Activated naive CD4-positive, alpha-beta T cell treated with anti-CD3 and anti-CD28 coated beads for 36 hours (primary cell): ENCODE data around the gene CORO6. TPM values are rescaled to one million over a fixed set of nuclear protein-coding genes. Genes with fewer than 3 reads are reported as not detected.

Experiments
- CTCF ChIA-PET: fragments of 350-600 bp; sonication (Branson Sonifier 250); formaldehyde crosslinking; loops from one replicate; lab custom pipeline; 2021; ENCODE audit warnings: antibody characterized with exemption; lab: Charles Lee
- DNase-seq: peaks from one replicate; pipeline ENCODE4 v3.0.0-alpha.2; 2020
- H3K27ac Mint-ChIP-seq: one replicate; pipeline ENCODE4 v1.8.0; 2021; ENCODE audit warnings: mild to moderate bottlenecking, mixed read lengths
- H3K27me3 Mint-ChIP-seq: one replicate; pipeline ENCODE4 v1.8.0; 2021; ENCODE audit warnings: low read depth, mixed read lengths
- H3K36me3 Mint-ChIP-seq: one replicate; pipeline ENCODE4 v1.8.0; 2021; ENCODE audit warnings: low read depth, mixed read lengths
- H3K4me1 Mint-ChIP-seq: one replicate; pipeline ENCODE4 v1.8.0; 2021; ENCODE audit warnings: low read depth, mixed read lengths
- H3K4me3 Mint-ChIP-seq: one replicate; pipeline ENCODE4 v1.8.0; 2021; ENCODE audit warnings: mild to moderate bottlenecking, moderate library complexity, mixed read lengths
- H3K9me3 Mint-ChIP-seq: one replicate; pipeline ENCODE4 v1.8.0; 2021; ENCODE audit warnings: mixed read lengths
- intact Hi-C: fragments of 100-400 bp; cut with micrococcal nuclease; formaldehyde crosslinking; loops from one replicate; pipeline ENCODE4 v1.15.1; 2023
- total RNA-seq, 2 experiments: library from RNA; stranded (reverse); gene quantifications; one replicate each; pipeline ENCODE4 v1.2.3, GENCODE V29; 2021

Gene CORO6
- total RNA-seq, 2 experiments from 2014 or later = 24.8 to 27.3 TPM

DNA sequence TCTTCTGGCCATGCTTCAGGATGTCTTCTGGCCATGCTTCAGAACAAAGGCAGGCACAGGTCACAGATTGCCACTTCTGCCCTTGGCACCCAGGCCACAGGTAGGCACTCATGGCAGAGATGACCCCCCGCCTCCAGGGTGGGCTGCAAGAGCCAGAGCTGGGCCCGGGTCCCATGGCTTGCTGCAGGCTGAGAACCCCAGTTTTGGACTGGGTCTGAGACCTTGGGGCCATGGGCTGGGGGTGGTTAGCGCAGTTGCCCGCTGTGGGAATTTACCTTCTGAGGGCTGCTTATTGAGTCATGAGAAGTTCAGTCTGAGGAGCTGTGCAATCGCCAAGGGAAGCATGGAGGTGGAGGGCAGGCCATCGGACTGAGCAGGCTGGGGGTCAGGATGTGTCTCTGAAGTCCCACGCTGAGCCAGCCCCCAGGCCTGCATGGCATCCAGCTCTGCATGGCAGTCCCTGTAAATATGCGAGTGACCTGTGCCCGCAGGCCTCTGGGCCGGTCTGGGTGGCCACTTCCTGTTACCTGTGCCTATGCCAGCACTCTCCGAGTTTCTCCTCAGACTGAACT is 28.1 kb downstream of the CORO6 start:
- DNase-seq = no peak
- intact Hi-C loops = loop anchor here (1.0 to 5.0 kb wide), 3 partner anchors 224 to 447 kb away; partner anchors contain the start of gene NUFIP2
- CTCF ChIA-PET = interaction anchor here (0.6 to 4.8 kb wide), 4 partner anchors 11 to 510 kb away, joined by 3 to 91 read pairs (median 30); no protein-coding TSS in a partner anchor
- no peak overlapping the region for H3K27ac Mint-ChIP-seq
- H3K4me1 Mint-ChIP-seq = peaks cover 39% of the 10 kb centered on the region
- H3K27me3 Mint-ChIP-seq = no peaks in the 10 kb centered on the region
- peak overlapping the region; percentile 73 for H3K4me3 Mint-ChIP-seq
- no peaks in the 10 kb centered on the region for H3K36me3 Mint-ChIP-seq
- H3K9me3 Mint-ChIP-seq = no peaks in the 10 kb centered on the region

DNA sequence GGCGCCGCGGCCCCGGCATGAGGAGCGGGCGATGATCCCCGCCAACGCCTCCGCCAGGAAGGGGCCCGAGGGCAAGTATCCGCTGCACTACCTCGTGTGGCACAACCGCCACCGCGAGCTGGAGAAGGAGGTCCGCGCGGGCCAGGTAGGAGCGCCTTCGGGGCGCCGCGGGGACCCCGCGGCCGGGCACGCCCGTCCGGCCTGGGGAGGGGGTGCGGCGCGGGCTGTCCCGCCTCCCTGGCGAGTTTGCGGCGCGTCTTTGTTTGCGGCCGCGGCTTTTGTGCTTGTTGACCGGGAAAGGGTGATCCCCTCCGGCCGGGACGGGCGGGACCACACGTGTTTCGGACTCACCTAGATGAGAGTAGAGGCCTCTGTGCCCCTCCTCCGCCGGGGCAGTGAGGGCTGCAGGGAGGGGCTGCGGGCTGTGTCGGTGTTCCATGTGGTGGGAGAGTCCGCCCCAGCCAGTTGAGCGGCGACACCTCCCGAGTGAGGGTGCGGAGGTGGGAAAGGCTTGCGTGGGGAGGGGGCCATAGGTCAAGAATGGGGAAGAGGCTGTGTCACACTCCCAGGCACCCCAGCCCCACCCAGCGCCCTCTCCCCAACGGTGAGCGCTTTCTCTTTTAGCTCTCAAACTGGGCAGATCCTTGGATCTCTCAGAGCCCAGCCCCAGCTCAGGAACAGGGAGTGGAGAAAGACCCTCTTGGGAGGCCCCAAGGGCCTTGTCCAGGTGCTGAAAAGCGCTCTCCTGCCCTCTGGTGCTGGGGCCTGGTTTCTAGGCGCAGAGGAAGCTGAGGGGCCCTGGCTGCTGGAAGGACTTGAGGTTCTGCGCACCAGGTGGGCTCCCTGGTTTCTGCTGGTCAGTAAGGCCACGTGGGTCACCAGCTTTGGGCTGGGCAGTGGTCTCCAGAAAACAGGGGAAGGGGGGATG is 28.9 kb downstream of the CORO6 start:
- Mint-ChIP-seq H3K4me3 (peak overlapping the region; percentile 73), H3K4me1 (peaks cover 39% of the 10 kb centered on the region), H3K27ac (no peak overlapping the region), H3K36me3 (no peaks in the 10 kb centered on the region), H3K9me3 (no peaks in the 10 kb centered on the region), H3K27me3 (no peaks in the 10 kb centered on the region)
- CTCF ChIA-PET = interaction anchor here (0.6 to 4.8 kb wide), 7 partner anchors 11 to 223 kb away, joined by 3 to 91 read pairs (median 14); no protein-coding TSS in a partner anchor
- peak; percentile 61 for DNase-seq
- intact Hi-C loops = loop anchor here (1.0 to 5.0 kb wide), 3 partner anchors 224 to 447 kb away; partner anchors contain the start of gene NUFIP2

DNA sequence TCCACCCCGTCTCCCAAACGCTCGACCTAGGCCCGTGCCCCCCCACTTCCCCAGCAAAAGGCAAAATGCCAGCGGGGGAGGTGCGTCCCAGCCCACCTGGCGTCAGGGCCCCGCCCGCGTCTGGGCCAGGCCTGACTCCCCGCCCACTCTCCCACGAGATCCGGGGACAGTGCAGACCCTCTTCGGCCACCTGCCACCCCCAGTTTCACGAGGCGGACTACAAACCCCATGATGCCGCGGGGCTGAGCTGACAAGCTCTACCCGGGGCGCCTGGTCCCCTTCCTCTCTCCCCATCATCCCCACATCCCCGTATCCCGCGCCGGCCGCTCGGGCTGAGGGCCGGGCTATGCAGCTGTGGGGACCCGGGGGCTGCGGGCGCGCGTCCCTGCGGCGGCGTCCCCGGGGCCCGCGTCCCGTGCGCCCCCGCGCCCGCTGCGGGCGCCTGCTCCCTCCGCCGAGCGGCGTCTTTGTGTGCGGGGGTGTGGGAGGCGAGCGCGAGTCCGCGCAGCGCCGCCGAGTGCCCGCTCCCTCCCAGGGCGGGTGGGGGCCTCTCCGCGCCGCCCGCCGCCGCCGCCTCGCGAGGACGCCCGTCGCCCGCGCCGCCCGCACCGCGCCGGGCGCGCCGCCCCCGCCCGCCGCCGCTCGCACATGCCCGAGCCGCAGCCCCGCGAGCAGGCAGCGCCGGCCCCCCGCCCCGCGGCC is 29.7 kb downstream of the CORO6 start, which contains the start of gene ANKRD13B:
Gene ANKRD13B, plus strand, starts transcription at position 283 of the 702 bp plus-strand sequence. CDS start 490 bp downstream, outside the sequence.
- Mint-ChIP-seq H3K36me3 (peaks cover 2% of the 10 kb centered on the region), H3K27me3 (no peaks in the 10 kb centered on the region), H3K27ac (no peak within 1 kb of the TSS), H3K9me3 (no peaks in the 10 kb centered on the region), H3K4me1 (peaks cover 42% of the 10 kb centered on the region), H3K4me3 (peak within 1 kb of the TSS; percentile 83)
- CTCF ChIA-PET = interaction anchor here (1.1 to 4.8 kb wide), 9 partner anchors 14 to 444 kb away, joined by 3 to 91 read pairs (median 14); partner anchors contain the start of gene TP53I13
- peak; percentile 49 for DNase-seq
- intact Hi-C loops = loop anchor here (5.0 kb wide), 2 partner anchors 301 to 446 kb away; partner anchors contain the start of gene NUFIP2

DNA sequence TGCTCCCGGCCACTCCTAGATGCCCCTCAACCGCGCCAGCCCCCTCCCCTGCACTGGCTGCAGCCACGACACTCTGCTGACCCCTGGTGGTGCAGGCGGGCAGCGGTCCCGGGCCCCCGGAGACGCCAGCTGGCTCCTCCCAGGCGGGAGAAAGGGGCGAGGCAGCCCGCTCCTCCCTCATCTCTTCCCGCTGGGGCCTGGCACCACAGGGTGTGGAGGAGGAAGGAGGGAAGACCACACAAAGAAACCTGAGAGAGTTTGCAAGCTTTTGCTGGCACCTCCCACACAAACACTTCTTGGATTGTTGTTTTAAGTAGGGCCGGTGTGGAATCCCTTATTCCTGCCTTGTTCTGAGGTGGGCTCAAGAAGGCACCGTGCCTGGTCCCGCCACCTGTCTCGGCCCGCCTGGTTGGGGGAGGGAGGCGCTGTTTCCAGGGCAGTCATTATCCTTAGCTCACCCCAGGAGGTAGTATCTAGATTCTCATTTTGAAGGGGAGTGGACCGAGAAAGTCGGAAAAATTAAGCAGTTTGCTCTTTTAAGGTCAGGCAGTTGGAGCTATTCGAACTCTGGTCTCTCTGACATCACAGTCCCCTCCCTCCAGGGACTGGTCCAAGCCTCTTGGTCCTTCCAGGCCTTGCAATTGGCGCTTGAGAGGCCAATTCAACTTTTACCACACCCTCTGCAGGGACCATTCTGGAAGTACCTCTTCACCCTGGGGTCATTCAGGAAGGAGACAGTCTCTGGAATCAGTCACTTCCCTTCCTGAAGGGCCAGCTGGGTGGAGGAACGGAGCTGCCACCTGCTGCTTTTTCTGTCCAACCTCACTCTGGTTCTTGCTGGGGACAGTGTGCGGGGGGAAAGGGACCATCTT is 30.7 kb downstream of the CORO6 start:
- intact Hi-C loops = loop anchor here (1.0 to 5.0 kb wide), 5 partner anchors 12 to 445 kb away; partner anchors contain the start of genes NUFIP2 and TP53I13
- Mint-ChIP-seq H3K27me3 (no peaks in the 10 kb centered on the region), H3K27ac (peak overlapping the region; percentile 13), H3K9me3 (no peaks in the 10 kb centered on the region), H3K4me3 (peak overlapping the region; percentile 83), H3K4me1 (peaks cover 52% of the 10 kb centered on the region), H3K36me3 (peaks cover 2% of the 10 kb centered on the region)
- CTCF ChIA-PET = interaction anchor here (0.6 to 4.8 kb wide), 14 partner anchors 13 to 443 kb away, joined by 3 to 91 read pairs (median 4); partner anchors contain the start of genes ABHD15 and TP53I13
- DNase-seq = peak; percentile 87

DNA sequence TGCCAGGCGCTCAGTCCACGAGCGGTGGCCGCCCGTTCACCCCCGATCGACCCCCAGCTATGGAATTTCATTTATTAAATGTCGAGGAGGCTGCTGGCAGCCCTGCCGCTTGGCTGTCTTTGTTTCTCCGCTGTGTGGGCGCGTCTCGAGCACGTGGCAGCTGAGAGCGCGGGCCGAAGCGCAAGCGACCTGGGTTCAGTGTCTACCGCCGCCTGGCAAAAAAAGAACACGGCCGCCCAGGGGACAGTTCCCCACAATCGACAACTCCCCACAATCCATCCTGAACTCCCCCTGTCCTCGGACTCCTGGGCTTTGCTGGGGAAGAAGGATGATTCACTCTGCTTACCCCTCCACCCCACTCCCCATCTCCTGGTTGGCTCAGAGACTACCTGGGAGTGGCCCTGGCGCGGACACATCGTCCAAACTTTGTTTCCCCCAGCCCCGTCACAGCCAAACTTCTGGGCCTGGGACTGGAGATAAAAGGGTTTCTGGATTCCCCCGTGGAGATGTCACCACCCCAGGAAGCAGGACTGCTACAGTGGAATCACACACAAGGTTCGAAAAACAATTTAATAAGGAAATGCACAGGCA is 31.5 kb downstream of the CORO6 start:
- peaks cover 59% of the 10 kb centered on the region for H3K4me1 Mint-ChIP-seq
- CTCF ChIA-PET = interaction anchor here (0.6 to 4.8 kb wide), 13 partner anchors 12 to 502 kb away, joined by 3 to 91 read pairs (median 6); partner anchors contain the start of genes ABHD15 and TP53I13
- H3K36me3 Mint-ChIP-seq = peaks cover 2% of the 10 kb centered on the region
- no peaks in the 10 kb centered on the region for H3K9me3 Mint-ChIP-seq
- intact Hi-C loops = loop anchor here (1.0 to 5.0 kb wide), 5 partner anchors 11 to 444 kb away; partner anchors contain the start of genes NUFIP2 and TP53I13
- no peaks in the 10 kb centered on the region for H3K27me3 Mint-ChIP-seq
- peak overlapping the region; percentile 13 for H3K27ac Mint-ChIP-seq
- peak; percentile 63 for DNase-seq
- H3K4me3 Mint-ChIP-seq = peak overlapping the region; percentile 83

DNA sequence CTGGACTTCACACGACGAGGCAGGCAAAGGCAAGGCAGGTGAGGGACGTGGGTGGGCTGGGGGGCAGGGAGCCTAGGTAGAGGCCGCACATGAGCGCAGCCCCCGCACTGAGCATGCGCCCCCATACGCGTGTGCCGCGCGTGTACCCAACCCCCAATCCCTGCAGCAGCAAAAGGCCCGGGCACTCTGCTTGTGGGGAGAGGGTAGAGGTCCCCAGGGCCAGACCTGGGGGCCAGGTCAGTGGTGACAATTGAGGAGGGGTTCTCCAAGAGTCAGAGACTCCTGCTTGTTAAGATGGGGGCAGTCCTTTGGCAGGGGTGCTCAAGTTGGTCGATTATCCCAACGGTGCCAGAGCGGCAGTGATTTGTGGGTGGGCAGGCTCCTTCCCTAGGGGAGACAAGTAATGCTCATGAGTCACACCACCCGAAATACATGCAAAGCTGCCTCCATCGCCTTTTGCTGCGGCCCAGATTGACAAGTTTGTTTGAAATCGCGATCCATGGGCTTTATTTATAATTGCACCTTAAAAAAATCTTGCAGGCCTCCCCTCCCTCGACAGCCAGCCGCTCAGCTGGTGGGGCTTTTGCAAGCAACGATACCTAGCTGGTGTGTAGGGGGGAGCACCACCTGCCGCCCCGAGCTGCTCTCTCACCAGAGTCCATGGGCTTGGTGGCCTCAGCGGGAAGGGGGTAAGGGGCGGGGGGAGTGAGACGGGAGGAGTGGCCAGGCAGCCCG is 32.1 kb downstream of the CORO6 start:
- no peaks in the 10 kb centered on the region for H3K9me3 Mint-ChIP-seq
- no peaks in the 10 kb centered on the region for H3K27me3 Mint-ChIP-seq
- H3K4me3 Mint-ChIP-seq = peak overlapping the region; percentile 83
- peak overlapping the region; percentile 88 for H3K27ac Mint-ChIP-seq
- CTCF ChIA-PET = interaction anchor here (0.7 to 4.8 kb wide), 7 partner anchors 12 to 503 kb away, joined by 3 to 91 read pairs (median 14); partner anchors contain the start of gene TP53I13
- H3K4me1 Mint-ChIP-seq = peaks cover 64% of the 10 kb centered on the region
- H3K36me3 Mint-ChIP-seq = peaks cover 2% of the 10 kb centered on the region
- intact Hi-C loops = loop anchor here (1.0 to 5.0 kb wide), 5 partner anchors 10 to 443 kb away; partner anchors contain the start of genes NUFIP2 and TP53I13
- DNase-seq = peak; percentile 34

DNA sequence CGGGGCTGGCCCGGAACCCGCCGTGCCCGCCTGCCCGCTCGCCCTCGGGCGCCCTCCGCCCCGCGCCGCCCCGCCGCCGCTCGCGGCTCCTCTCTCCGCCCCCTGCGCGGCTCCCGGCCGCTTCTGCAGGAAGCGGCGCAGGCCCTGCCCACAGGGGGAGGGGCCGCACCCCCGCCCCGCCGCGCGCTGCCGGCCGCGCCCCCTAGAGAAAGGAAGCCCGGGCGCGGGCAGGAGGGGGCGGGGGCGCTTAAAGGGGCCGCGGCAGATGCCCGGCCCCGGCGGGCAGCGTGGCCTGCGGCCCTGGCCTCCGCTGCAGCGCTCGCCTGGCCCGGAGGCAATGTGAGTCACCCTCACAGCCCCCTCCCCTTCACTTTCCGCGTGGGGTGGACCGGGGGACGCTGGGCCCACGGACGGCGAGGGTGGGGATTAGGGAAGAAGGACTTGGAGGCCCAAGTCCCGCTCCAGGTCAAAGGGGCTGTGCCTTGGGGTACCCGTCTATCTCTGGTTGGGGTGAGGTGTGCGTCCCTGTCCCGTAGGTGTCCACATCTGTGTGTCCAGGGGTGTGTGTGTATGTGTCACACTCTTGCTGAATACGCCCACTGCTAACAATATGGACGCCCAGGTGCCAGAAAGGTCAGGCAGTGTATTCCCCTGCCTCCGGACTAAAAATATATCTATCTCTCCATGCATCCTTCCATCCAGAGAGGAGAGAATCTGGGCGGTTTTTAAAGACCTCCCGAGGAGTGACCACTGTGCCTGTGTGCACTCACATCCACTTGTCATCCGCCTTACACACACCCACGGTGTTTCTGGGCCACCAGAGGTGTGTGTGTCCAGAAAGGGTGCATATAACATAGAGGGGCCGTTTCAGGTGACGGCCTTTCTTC is 32.9 kb downstream of the CORO6 start, which contains the start of gene GIT1:
Gene GIT1, minus strand, starts transcription at position 125 of the 887 bp plus-strand sequence. CDS start 270 bp downstream, outside the sequence.
- Mint-ChIP-seq H3K4me1 (peaks cover 70% of the 10 kb centered on the region), H3K36me3 (peaks cover 2% of the 10 kb centered on the region), H3K9me3 (no peaks in the 10 kb centered on the region), H3K4me3 (peak within 1 kb of the TSS; percentile 93), H3K27me3 (no peaks in the 10 kb centered on the region), H3K27ac (peak within 1 kb of the TSS; percentile 88)
- DNase-seq = peak; percentile 84
- CTCF ChIA-PET = interaction anchor here (1.0 to 4.5 kb wide), 2 partner anchors 11 to 22 kb away, joined by 6 to 56 read pairs; partner anchors contain the start of gene TP53I13
- intact Hi-C loops = loop anchor here (1.0 to 5.0 kb wide), 4 partner anchors 28 to 442 kb away; partner anchors contain the start of genes NUFIP2 and TAOK1

DNA sequence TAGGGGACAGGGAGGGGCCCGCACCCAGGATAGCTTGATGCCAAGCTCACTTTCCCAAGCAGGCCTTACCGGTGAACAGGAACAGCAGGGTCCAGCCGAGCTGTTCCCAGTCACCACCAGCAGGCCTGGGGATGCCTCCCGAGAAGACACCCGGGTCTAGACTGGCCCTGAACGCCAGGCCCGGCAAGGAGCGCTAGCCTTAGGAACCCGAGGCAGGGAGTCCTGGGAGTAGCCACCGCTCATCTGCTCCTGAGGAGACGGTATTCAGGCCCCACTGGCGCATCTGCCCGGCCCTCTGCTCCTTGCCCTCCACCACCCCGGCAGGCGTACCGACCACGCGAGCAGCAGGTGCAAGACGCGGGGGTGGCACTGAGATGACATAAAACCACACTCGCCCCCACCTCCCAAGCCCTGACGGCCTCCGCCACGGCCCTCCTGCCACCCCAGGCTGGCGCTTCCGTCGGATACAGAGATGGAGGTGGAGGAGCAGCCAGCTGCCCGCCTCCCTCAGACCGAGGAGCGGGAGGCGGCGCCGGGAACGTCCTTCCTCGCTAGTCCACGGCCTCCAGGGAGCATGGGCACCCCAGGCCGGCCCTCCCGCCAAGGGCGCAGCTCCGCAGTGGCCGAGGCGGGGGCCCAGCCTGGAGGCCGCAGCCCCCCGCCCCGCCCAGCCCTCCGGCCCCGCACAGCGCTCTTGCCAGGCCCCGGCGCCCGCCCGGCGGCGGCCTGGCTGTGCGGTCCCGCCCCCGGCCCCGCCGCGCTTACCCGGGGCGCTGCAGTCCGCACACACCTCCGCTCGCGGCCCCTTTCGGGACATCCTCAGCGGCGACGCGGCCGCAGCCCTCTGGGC is 33.9 kb downstream of the CORO6 start:
- CTCF ChIA-PET = interaction anchor here (0.9 to 3.3 kb wide), 6 partner anchors 9 to 219 kb away, joined by 3 to 16 read pairs (median 4); no protein-coding TSS in a partner anchor
- Mint-ChIP-seq H3K36me3 (peaks cover 2% of the 10 kb centered on the region), H3K4me1 (peaks cover 69% of the 10 kb centered on the region), H3K4me3 (peak overlapping the region; percentile 93), H3K9me3 (no peaks in the 10 kb centered on the region), H3K27me3 (no peaks in the 10 kb centered on the region), H3K27ac (peak overlapping the region; percentile 88)
- intact Hi-C loops = loop anchor here (1.0 kb wide), 2 partner anchors 29 to 198 kb away; partner anchors contain the start of gene TAOK1
- DNase-seq = peak; percentile 62
